KG1 (cell line): Measurements from ENCODE around the gene RAB11FIP3.

Experiments used
- DNase-seq: peaks from one replicate; lab custom pipeline; 2025; lab: John Stamatoyannopoulos, UW

The RAB11FIP3 gene

GRCh38 chr16:567373-568256 lies 142.2 kb downstream of the RAB11FIP3 start:
- no peak for DNase-seq

- DNase-seq: no peak
Observed at GRCh38 chr16:568401-569258, 143.2 kb downstream of the RAB11FIP3 start.

GRCh38 chr16:569445-570254 lies 144.2 kb downstream of the RAB11FIP3 start, which contains the start of gene PIGQ:
TSS of gene PIGQ (plus strand) at chr16:569968. CDS start at chr16:574075, 4,107 bp downstream.
- DNase-seq: peak; percentile 28
